ENCODE results near the gene NLRC5.

DNA sequence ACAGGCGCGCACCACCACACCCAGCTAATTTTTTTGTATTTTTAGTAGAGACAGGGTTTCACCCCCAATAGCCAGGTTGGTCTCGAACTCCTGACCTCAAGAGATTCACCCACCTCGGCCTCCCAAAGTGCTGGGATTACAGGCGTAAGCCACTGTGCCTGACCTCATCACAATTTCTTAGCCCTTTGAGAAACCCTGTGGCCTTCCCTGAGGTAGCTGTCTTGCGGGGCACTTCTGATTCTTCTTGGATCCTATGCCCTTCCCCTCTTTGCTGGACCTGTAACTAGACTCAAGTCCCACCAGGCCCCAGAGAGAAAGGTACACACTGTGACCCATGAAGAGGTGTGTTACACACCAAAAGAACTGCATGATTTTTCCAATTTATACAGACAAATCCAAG, 41.1 kb upstream of the NLRC5 start:
- TF ChIP-seq CTCF (IDR thresholded peaks at IDR 0.05) = no peak
- TF ChIP-seq POLR2AphosphoS5 (IDR thresholded peaks at IDR 0.05) = no peak
